Measurements from ENCODE around the gene SMOC2. TPM values are rescaled to one million over a fixed set of nuclear protein-coding genes. Genes with fewer than 3 reads are reported as not detected.

Gene SMOC2
- total RNA-seq, 2 experiments from 2014 or later, result not detected

DNA sequence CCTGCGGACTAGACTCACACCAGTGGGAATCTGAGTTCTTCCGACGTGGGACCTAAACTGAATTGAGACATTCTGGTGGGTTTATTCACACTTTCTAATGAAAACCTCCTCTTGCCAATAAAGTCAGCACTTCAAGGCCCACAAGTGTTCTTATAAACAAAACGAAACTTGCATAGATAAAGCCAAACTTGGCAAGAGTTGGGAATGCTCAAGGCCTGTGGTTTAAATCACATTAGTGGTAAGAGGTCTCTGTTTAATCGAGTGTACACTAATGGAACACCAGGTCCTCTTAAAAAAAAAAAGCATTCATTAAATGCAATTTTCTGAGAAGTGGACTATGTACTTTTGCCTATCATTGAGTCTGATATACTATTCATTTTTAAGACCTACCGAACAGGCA, 143.3 kb downstream of the SMOC2 start:
- no peaks in the 10 kb centered on the region for H3K27me3 Mint-ChIP-seq
- no peak overlapping the region for H3K27ac Mint-ChIP-seq
- no peaks in the 10 kb centered on the region for H3K9me3 Mint-ChIP-seq
- no peaks in the 10 kb centered on the region for H3K4me1 Mint-ChIP-seq
- CTCF ChIA-PET, result no interaction called here
- no peaks in the 10 kb centered on the region for H3K36me3 Mint-ChIP-seq (ENCODE audit: low read depth)
- DNase-seq, result no peak
- POLR2A ChIA-PET, result no interaction called here
- H3K4me3 Mint-ChIP-seq, result no peak overlapping the region

DNA sequence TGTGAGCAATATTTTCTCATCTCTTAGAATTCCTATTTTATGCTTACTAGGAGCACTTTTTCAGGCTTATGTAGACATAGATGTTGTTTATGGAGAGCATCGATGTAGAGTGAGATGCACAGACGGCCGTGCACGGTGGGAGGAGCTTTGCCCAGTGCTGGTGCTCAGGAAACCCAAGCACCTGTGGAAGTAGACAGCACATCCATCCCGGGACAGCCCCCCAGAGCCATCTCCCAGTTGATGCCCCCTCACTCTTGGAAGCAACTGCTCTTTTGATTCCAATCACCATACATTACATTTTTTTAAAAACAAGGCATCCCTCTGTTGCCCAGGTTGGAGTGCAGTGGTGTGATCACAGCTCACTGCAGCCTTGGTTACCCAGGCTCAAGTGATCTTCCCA, 143.7 kb downstream of the SMOC2 start:
- H3K9me3 Mint-ChIP-seq, result no peaks in the 10 kb centered on the region
- no peaks in the 10 kb centered on the region for H3K36me3 Mint-ChIP-seq (ENCODE audit: low read depth)
- no peak overlapping the region for H3K4me3 Mint-ChIP-seq
- H3K4me1 Mint-ChIP-seq, result no peaks in the 10 kb centered on the region
- CTCF ChIA-PET, result no interaction called here
- POLR2A ChIA-PET, result no interaction called here
- DNase-seq, result no peak
- no peak overlapping the region for H3K27ac Mint-ChIP-seq
- H3K27me3 Mint-ChIP-seq, result no peaks in the 10 kb centered on the region

DNA sequence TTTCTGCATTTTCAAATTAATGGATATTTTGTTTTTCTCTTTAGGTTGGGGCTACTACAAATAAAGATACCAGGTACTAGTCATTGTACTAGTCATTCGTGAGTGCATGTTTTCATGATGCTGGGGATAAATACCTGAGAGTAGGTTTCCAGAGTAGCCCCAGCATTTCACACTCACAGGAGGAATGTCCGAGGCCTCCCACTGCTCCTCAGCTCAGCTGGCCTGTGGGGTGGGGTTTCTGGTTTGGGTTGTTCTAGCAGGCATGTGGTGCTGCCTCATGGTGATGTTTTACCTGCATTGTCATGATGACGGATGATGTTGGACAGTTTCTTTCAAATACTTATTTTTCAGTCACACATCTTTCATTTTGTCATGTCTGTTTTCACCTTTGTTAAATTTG, 144.5 kb downstream of the SMOC2 start:
- no peaks in the 10 kb centered on the region for H3K36me3 Mint-ChIP-seq (ENCODE audit: low read depth)
- no peak for DNase-seq
- no peaks in the 10 kb centered on the region for H3K9me3 Mint-ChIP-seq
- H3K4me1 Mint-ChIP-seq, result no peaks in the 10 kb centered on the region
- no peaks in the 10 kb centered on the region for H3K27me3 Mint-ChIP-seq
- CTCF ChIA-PET, result no interaction called here
- H3K4me3 Mint-ChIP-seq, result no peak overlapping the region
- H3K27ac Mint-ChIP-seq, result no peak overlapping the region
- POLR2A ChIA-PET, result no interaction called here

DNA sequence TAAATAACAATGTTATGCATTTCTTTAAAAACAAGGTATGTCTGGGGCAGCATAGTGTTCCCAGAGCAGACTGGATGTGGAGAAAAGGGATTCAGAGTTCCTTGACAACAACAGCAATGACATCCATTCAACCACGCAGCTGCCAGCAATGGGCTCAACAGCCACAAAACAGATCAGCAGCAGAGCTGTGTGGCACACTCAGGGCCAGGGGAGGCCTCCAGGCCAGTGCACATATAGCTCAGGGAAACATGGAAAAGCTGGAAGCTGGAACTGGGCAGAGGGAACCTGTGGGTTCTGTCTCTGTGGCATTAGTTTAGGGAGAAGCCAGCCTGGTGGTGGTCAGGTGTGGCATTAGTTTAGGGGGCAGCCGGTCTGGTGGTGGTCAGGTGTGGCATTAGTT, 148.3 kb downstream of the SMOC2 start:
- H3K27me3 Mint-ChIP-seq, result no peaks in the 10 kb centered on the region
- no peak for DNase-seq
- POLR2A ChIA-PET, result no interaction called here
- CTCF ChIA-PET, result no interaction called here
- peaks cover 3% of the 10 kb centered on the region for H3K9me3 Mint-ChIP-seq
- no peak overlapping the region for H3K27ac Mint-ChIP-seq
- no peaks in the 10 kb centered on the region for H3K4me1 Mint-ChIP-seq
- H3K4me3 Mint-ChIP-seq, result no peak overlapping the region
- H3K36me3 Mint-ChIP-seq (ENCODE audit: low read depth), result no peaks in the 10 kb centered on the region

DNA sequence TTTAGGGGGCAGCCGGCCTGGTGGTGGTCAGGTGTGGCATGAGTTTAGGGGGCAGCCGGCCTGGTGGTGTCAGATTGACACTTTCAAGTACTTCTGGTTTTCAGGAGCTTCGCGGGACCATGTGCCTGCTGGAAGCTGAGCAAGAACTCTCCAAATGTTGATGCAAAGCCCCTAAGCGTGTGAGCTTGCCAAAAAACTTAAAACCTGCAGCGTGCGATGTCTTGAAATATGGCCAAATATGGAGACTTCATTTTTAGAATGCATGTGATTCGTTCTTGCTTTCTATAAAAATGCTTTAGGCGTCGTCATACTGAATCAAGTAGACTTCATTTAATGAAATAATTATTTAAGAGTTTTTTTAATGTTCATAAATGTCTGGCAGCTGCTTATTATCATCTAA, 149.4 kb downstream of the SMOC2 start:
- Mint-ChIP-seq H3K4me1 (no peaks in the 10 kb centered on the region), H3K27ac (no peak overlapping the region), H3K4me3 (no peak overlapping the region), H3K9me3 (peaks cover 3% of the 10 kb centered on the region), H3K36me3 (ENCODE audit: low read depth) (no peaks in the 10 kb centered on the region), H3K27me3 (no peaks in the 10 kb centered on the region)
- POLR2A ChIA-PET, result no interaction called here
- CTCF ChIA-PET, result no interaction called here
- no peak for DNase-seq

DNA sequence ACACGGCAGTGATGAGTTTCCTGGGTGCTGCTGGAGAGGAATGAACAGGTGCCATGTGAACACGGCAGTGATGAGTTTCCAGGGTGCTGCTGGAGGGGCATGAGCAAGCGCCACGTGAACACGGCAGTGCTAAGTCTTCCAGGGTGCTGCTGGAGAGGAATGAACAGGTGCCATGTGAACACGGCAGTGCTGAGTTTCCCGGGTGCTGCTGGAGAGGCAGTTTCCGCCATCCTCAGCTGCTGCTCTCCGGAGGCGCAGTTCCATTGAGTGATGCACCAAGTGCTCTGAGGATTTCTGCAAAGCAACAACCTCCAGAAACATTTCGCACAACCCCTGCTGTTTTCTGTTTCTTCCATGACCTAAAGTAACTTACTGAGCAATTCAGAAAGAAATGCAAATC, 155.4 kb downstream of the SMOC2 start:
- Mint-ChIP-seq H3K4me1 (no peaks in the 10 kb centered on the region), H3K9me3 (peaks cover 11% of the 10 kb centered on the region), H3K4me3 (no peak overlapping the region), H3K27ac (no peak overlapping the region), H3K27me3 (no peaks in the 10 kb centered on the region), H3K36me3 (ENCODE audit: low read depth) (no peaks in the 10 kb centered on the region)
- CTCF ChIA-PET, result no interaction called here
- DNase-seq, result no peak
- POLR2A ChIA-PET, result no interaction called here

DNA sequence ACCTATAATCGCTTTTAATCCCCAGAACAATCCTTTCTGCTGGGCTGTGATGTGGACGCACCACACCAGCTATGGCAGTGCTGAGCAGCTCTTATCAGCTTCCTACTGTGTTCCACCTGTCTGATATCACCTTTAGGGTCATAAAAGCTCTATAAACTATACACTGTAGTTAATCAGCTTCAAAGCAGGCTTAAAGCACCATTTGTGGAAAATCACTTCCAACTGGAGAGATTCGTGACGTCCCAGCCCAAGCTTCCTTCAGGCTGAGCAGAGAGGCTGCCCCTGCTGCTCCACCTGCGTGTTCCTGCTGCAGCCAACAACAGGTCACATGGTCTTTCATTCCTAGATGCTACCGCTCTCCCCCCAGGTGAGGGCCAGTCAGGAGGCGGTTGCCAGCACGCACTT, 156.5 kb downstream of the SMOC2 start:
- H3K27ac Mint-ChIP-seq, result no peak overlapping the region
- H3K36me3 Mint-ChIP-seq (ENCODE audit: low read depth), result no peaks in the 10 kb centered on the region
- peaks cover 8% of the 10 kb centered on the region for H3K9me3 Mint-ChIP-seq
- DNase-seq, result no peak
- ChIA-PET POLR2A (no interaction called here), CTCF (no interaction called here)
- H3K4me1 Mint-ChIP-seq, result no peaks in the 10 kb centered on the region
- H3K4me3 Mint-ChIP-seq, result no peak overlapping the region
- no peaks in the 10 kb centered on the region for H3K27me3 Mint-ChIP-seq

DNA sequence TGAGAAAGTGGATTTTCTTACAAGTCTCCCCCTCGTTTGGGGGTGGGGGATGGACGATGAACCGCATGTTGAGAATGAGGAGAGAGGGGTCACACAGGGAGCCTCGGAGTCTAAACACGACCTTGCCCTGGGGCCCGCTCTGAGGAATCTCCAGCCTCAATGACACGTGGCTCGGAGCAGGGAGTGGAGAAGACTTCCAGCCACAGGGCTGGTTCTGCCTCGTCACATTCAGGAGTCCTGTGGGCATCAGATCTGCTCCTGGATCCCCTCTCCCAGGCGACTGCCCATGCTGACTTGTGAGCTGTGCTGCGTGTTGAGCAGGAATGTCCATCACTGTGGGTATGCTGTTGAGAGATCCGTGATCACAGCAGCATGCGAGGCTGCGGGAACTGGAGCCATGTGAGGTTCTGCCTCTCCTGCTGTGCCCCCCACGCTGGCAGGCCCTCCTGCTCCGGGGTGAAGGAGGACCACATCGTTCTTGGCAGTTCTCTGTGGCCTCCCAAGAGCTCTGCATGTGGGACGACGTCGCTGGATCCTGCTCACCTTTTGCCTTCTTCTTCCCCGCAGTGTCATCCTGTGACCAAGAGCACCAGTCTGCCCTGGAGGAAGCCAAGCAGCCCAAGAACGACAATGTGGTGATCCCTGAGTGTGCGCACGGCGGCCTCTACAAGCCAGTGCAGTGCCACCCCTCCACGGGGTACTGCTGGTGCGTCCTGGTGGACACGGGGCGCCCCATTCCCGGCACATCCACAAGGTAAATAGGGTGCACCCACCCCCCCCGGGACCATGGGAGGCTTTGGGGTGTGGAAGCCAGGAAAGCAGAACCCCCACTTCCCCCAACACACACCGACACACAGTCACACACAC, 157.5 kb downstream of the SMOC2 start:
- no peak for DNase-seq
- Mint-ChIP-seq H3K36me3 (ENCODE audit: low read depth) (no peaks in the 10 kb centered on the region), H3K27ac (no peak overlapping the region), H3K9me3 (peaks cover 8% of the 10 kb centered on the region), H3K4me3 (no peak overlapping the region), H3K4me1 (no peaks in the 10 kb centered on the region), H3K27me3 (no peaks in the 10 kb centered on the region)
- ChIA-PET CTCF (no interaction called here), POLR2A (no interaction called here)

DNA sequence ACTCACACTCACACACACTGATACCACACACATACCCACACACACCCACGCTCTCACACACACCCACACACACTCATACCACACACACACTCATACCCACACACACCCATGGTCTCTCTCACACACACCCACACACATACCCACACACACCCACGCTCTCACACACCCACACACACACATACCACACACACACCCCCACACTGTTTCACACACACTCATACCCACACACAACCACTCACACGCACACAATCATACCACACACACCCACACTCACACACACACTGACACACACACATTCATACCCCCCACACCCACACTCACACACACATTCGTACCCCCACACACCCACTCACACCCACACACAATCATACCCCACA, 158.1 kb downstream of the SMOC2 start:
- Mint-ChIP-seq H3K9me3 (peaks cover 8% of the 10 kb centered on the region), H3K27me3 (no peaks in the 10 kb centered on the region), H3K4me1 (no peaks in the 10 kb centered on the region), H3K4me3 (no peak overlapping the region), H3K27ac (no peak overlapping the region), H3K36me3 (ENCODE audit: low read depth) (no peaks in the 10 kb centered on the region)
- POLR2A ChIA-PET, result no interaction called here
- DNase-seq, result no peak
- CTCF ChIA-PET, result no interaction called here

DNA sequence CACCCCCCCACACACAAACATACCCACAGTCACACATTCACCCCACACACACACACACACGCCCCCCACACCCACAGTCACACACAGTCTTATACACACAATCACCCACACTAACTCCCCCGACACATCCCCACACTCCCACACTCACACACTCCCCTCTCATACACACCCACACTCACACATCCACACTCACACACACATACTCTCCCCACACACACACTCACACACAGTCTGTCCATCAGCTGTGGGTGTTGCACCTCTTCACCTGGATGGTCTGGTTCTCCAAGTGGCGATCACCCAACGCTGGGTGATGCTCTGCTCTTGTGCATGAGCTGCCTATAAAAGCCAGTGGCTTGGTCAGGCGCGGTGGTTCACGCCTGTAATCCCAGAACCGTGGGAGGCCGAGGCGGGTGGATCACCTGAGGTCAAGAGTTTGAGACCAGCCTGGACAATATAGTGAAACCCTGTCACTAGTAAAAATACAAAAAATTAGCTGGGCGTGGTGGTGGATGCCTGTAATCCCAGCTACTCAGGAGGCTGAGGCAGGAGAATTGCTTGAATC, 158.9 kb downstream of the SMOC2 start:
- no peak for DNase-seq
- H3K9me3 Mint-ChIP-seq, result peaks cover 8% of the 10 kb centered on the region
- CTCF ChIA-PET, result no interaction called here
- H3K4me1 Mint-ChIP-seq, result no peaks in the 10 kb centered on the region
- no peaks in the 10 kb centered on the region for H3K27me3 Mint-ChIP-seq
- POLR2A ChIA-PET, result no interaction called here
- H3K36me3 Mint-ChIP-seq (ENCODE audit: low read depth), result no peaks in the 10 kb centered on the region
- H3K4me3 Mint-ChIP-seq, result no peak overlapping the region
- no peak overlapping the region for H3K27ac Mint-ChIP-seq

DNA sequence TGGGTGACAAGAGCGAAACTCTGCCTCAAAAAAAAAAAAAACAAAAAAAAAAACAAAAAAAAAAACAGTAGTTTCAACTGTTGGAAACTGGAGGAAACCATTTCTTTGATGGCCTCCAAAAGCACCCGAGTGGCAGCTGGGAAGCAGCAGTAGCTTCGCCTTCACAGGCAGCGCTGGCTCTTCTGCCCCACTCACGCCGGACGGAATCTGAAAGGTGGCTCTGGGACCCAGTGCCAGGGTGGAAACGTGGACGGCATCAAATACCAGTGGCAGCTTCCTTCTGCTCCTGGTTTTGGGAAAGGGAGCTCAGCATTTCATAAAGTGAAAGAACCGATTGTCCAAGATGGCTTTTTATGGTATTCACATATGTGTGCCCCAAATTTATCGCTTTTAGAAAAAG, 159.4 kb downstream of the SMOC2 start:
- CTCF ChIA-PET, result interaction anchor here (0.6 kb wide), 1 partner anchor 99 kb away, joined by 5 read pairs; no protein-coding TSS in a partner anchor
- Mint-ChIP-seq H3K9me3 (peaks cover 8% of the 10 kb centered on the region), H3K27ac (no peak overlapping the region), H3K4me3 (no peak overlapping the region), H3K36me3 (ENCODE audit: low read depth) (no peaks in the 10 kb centered on the region), H3K27me3 (no peaks in the 10 kb centered on the region), H3K4me1 (no peaks in the 10 kb centered on the region)
- no peak for DNase-seq
- POLR2A ChIA-PET, result no interaction called here

DNA sequence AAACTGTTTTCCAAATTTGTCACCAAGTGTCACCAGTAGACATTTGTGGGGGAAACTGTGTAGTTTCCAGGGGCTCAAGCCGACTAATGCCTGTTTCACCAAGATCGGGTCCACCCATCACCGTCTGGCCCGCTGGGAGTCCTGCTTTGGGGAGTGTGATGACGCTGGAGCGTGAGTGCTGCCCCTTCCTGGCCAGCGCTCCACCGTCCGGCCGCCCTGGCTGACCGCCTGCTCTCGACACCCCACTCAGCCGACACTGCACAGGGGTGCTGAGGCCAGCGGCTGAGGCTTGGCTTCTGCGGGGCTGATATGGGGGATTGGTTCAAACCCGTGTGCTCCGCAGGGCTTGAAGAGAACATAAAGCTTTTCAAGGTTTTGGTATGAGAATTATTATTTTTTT, 160.1 kb downstream of the SMOC2 start:
- DNase-seq, result no peak
- ChIA-PET CTCF (no interaction called here), POLR2A (no interaction called here)
- Mint-ChIP-seq H3K4me1 (no peaks in the 10 kb centered on the region), H3K27me3 (no peaks in the 10 kb centered on the region), H3K9me3 (peaks cover 8% of the 10 kb centered on the region), H3K27ac (no peak overlapping the region), H3K36me3 (ENCODE audit: low read depth) (no peaks in the 10 kb centered on the region), H3K4me3 (no peak overlapping the region)

DNA sequence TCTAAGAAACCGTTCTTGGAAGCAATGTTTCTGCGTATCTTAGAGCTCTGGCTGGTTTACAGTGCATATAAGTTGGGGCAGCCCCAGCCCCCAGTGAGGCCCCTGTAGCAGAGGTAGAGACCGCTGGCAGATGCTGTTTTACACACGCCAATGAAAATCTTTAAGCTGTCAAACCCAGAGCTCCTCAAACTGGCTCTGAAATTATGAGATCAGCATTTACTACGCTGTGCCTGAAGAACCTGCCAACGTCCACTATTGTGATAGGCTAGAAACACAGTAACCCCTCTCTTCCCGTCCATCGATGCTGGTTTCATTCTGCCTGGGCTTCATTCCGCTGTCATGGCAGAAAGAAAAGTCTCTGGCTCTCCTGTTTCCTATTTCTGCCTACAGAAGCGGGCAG, 160.6 kb downstream of the SMOC2 start:
- POLR2A ChIA-PET, result no interaction called here
- no peaks in the 10 kb centered on the region for H3K27me3 Mint-ChIP-seq
- H3K36me3 Mint-ChIP-seq (ENCODE audit: low read depth), result no peaks in the 10 kb centered on the region
- no peak overlapping the region for H3K4me3 Mint-ChIP-seq
- CTCF ChIA-PET, result no interaction called here
- no peak overlapping the region for H3K27ac Mint-ChIP-seq
- no peaks in the 10 kb centered on the region for H3K4me1 Mint-ChIP-seq
- no peak for DNase-seq
- peaks cover 8% of the 10 kb centered on the region for H3K9me3 Mint-ChIP-seq

DNA sequence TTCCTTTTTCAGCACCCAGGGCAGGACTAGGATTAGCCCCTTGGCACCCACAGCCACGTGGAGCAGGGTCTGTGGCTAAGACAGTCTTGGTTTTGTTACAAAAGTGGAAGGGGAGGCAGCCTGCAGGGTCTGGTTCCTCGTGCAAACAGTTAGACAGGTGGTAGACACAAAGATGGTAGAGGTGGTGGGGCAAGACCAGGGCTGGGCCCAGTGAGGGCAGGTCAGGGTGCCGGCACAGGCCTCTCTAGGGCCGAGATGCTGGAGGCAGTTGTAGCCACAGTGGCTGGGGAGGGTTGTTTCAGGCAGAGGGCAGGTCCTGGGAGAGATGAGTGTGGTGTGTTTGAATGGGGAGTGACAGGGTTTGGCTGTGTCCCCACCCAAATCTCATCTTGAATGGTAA, 161.6 kb downstream of the SMOC2 start:
- ChIA-PET CTCF (no interaction called here), POLR2A (no interaction called here)
- Mint-ChIP-seq H3K36me3 (ENCODE audit: low read depth) (no peaks in the 10 kb centered on the region), H3K4me1 (no peaks in the 10 kb centered on the region), H3K9me3 (peaks cover 8% of the 10 kb centered on the region), H3K27ac (no peak overlapping the region), H3K4me3 (no peak overlapping the region), H3K27me3 (no peaks in the 10 kb centered on the region)
- DNase-seq, result no peak

All from activated CD4-positive, alpha-beta memory T cell treated with anti-CD3 and anti-CD28 coated beads, Interleukin-2, amount 10 ng/mL, durations not matched to agents 7 days and 5 days (primary cell).